Measurements from ENCODE around the gene GADD45B.
"Not testable (repeated sequence)": the region's sequence is repeated elsewhere in the genome, so short reads cannot be mapped to it uniquely, and the experiment has no call there.

The GADD45B gene

GRCh38 chr19:2444251-2445002, 31.5 kb upstream of the GADD45B start:
- DNase-seq (ENCODE audit: low read depth): no peak

- no peak for DNase-seq (ENCODE audit: low read depth)
Measured at GRCh38 chr19:2446381-2446780, 29.5 kb upstream of the GADD45B start.

GRCh38 chr19:2449019-2449418, 26.9 kb upstream of the GADD45B start:
- DNase-seq (ENCODE audit: low read depth): no peak

- DNase-seq (ENCODE audit: low read depth): no peak
Measured at GRCh38 chr19:2451138-2451537, 24.8 kb upstream of the GADD45B start.

GRCh38 chr19:2451741-2452140, 24.2 kb upstream of the GADD45B start:
- DNase-seq (ENCODE audit: low read depth): no peak

- DNase-seq (ENCODE audit: low read depth): no peak
Measured at GRCh38 chr19:2453431-2454025, 22.4 kb upstream of the GADD45B start.

- DNase-seq (ENCODE audit: low read depth): no peak
Measured at GRCh38 chr19:2454199-2454961, 21.5 kb upstream of the GADD45B start.

GRCh38 chr19:2454962-2455850, 20.7 kb upstream of the GADD45B start:
- DNase-seq (ENCODE audit: low read depth): no peak

- DNase-seq (ENCODE audit: low read depth): no peak
Measured at GRCh38 chr19:2455851-2456570, 19.9 kb upstream of the GADD45B start.

- DNase-seq (ENCODE audit: low read depth): no peak
Measured at GRCh38 chr19:2457394-2458037, 18.4 kb upstream of the GADD45B start.

- no peak for DNase-seq (ENCODE audit: low read depth)
Measured at GRCh38 chr19:2458054-2458453, 17.9 kb upstream of the GADD45B start.

- DNase-seq (ENCODE audit: low read depth): not testable (repeated sequence)
Measured at GRCh38 chr19:2458776-2459175, 17.2 kb upstream of the GADD45B start.

GRCh38 chr19:2460245-2460644, 15.7 kb upstream of the GADD45B start:
- DNase-seq (ENCODE audit: low read depth): no peak

GRCh38 chr19:2461751-2462634, 13.9 kb upstream of the GADD45B start:
- DNase-seq (ENCODE audit: low read depth): no peak

- peak; percentile 76 for DNase-seq (ENCODE audit: low read depth)
Measured at GRCh38 chr19:2462635-2463421, 13.1 kb upstream of the GADD45B start.

GRCh38 chr19:2463694-2464093, 12.2 kb upstream of the GADD45B start:
- not testable (repeated sequence) for DNase-seq (ENCODE audit: low read depth)

- DNase-seq (ENCODE audit: low read depth): no peak
Measured at GRCh38 chr19:2464389-2464788, 11.5 kb upstream of the GADD45B start.

- DNase-seq (ENCODE audit: low read depth): no peak
Measured at GRCh38 chr19:2468596-2468995, 7.3 kb upstream of the GADD45B start.
